ENCODE results near the gene GALNT11.
"Not testable (repeated sequence)": the region's sequence is repeated elsewhere in the genome, so short reads cannot be mapped to it uniquely, and the experiment has no call there.

The GALNT11 gene

DNA sequence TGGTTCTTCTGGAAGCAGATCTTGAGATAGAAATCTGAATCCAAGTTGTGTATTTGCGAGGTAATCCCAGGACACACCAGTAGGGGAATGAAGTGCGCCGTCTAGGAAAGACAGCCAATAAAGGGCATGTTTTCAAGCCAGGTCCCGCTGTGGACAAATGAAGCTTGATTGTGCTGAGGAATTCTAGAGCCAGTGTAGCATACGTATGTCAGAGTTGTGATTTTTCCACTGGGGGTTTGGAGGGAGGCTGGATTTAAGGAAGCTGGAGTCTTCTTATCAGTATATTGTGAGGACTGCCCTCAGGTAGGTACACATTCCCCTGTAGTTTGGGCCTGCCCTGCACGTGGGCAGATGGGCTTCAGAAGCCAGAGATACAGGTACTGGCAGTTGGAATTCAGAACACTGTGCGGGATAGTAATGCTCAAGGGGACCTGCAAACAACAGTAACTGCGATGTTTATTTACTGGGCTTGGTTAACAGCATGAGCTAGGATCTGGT lies 50.9 kb downstream of the GALNT11 start:
- Histone ChIP-seq H3K9me3 (ENCODE audit: insufficient read depth, low read depth, low read length) (no peaks in the 10 kb centered on the region), H3K4me3 (ENCODE audit: low read length) (no peak overlapping the region), H3K36me3 (ENCODE audit: insufficient read depth, low read length) (no peaks in the 10 kb centered on the region), H3K4me1 (ENCODE audit: insufficient read depth, low read length) (peaks cover 25% of the 10 kb centered on the region), H3K27ac (ENCODE audit: low read depth, low read length) (no peak overlapping the region), H3K27me3 (ENCODE audit: insufficient read depth, low read length) (no peaks in the 10 kb centered on the region), H3K9ac (ENCODE audit: low read depth, low read length) (no peak overlapping the region)
- 82% methylated on average over 8 of the region's 8 CpGs for WGBS

- Histone ChIP-seq H3K36me3 (ENCODE audit: insufficient read depth, low read length) (no peaks in the 10 kb centered on the region), H3K9ac (ENCODE audit: low read depth, low read length) (no peak overlapping the region), H3K4me1 (ENCODE audit: insufficient read depth, low read length) (peaks cover 31% of the 10 kb centered on the region), H3K9me3 (ENCODE audit: insufficient read depth, low read depth, low read length) (no peaks in the 10 kb centered on the region), H3K27ac (ENCODE audit: low read depth, low read length) (no peak overlapping the region), H3K4me3 (ENCODE audit: low read length) (no peak overlapping the region), H3K27me3 (ENCODE audit: insufficient read depth, low read length) (no peaks in the 10 kb centered on the region)
- WGBS, result 94% methylated on average over 8 of the region's 8 CpGs
These were observed 51.8 kb downstream of the GALNT11 start for GRCh38 chr7:152076940-152077933.

DNA sequence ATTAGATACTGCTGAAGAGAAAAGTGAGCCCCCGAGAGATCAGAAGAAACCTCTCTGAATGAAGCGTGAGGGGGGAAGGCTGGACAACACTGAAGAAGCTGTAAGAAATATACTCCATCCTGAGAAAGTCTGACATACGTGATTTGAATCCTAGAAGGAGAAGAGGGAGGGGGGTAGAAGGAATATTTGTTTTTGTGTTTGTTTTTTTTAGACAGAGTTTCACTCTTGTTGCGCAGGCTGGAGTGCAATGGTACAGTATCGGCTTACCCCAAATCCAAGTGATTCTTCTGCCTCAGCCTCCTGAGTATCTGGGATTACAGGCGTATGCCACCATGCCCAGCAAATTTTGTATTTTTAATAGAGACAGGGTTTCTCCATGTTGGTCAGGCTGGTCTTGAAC lies 52.6 kb downstream of the GALNT11 start:
- H3K27ac ChIP-seq (ENCODE audit: low read depth, low read length), result no peak overlapping the region
- 94% methylated on average over 6 of the region's 6 CpGs for WGBS
- H3K36me3 ChIP-seq (ENCODE audit: insufficient read depth, low read length), result no peaks in the 10 kb centered on the region
- no peak overlapping the region for H3K9ac ChIP-seq (ENCODE audit: low read depth, low read length)
- H3K9me3 ChIP-seq (ENCODE audit: insufficient read depth, low read depth, low read length), result no peaks in the 10 kb centered on the region
- H3K4me3 ChIP-seq (ENCODE audit: low read length), result no peak overlapping the region
- H3K4me1 ChIP-seq (ENCODE audit: insufficient read depth, low read length), result peaks cover 38% of the 10 kb centered on the region
- no peaks in the 10 kb centered on the region for H3K27me3 ChIP-seq (ENCODE audit: insufficient read depth, low read length)

DNA sequence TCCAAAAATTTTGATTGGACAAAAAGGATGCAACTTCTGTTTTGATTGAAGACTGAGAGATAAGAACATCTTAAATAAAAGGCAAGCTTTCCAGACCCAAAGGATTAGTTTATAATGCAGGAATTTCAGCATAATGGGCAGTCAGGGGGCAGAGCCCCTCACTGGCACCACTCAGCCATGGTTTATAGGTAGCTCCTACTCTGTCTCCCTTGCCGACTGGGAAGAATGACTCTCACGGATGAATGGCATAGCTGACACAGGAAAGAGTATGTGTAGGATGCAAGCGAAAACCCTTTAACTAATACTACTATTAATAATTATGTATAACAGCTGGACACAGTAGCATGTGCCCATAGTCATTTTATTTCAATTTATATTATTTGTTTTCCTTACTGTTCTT lies 53.3 kb downstream of the GALNT11 start:
- Histone ChIP-seq H3K27me3 (ENCODE audit: insufficient read depth, low read length) (no peaks in the 10 kb centered on the region), H3K36me3 (ENCODE audit: insufficient read depth, low read length) (no peaks in the 10 kb centered on the region), H3K4me1 (ENCODE audit: insufficient read depth, low read length) (peaks cover 39% of the 10 kb centered on the region), H3K9ac (ENCODE audit: low read depth, low read length) (no peak overlapping the region), H3K27ac (ENCODE audit: low read depth, low read length) (no peak overlapping the region), H3K9me3 (ENCODE audit: insufficient read depth, low read depth, low read length) (no peaks in the 10 kb centered on the region), H3K4me3 (ENCODE audit: low read length) (no peak overlapping the region)
- 69% methylated on average over 2 of the region's 3 CpGs for WGBS

DNA sequence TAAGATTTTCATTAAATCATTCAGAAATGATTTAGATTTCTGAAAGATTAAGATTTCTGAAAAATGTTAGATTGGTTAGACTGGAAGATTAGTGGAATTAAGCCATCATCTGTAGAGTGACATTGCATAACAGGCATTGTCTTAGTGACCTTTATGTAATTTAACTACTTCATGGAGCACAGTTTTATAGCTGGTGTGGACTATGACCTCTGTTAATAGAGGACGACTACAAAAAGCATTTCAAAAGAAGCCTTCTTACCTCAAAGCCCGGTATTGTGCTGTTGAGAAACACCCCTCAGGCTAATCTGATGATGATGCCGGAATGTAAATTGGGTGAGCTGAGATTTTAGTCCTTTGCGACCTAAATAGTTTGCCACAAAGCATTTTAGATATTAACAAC lies 55.6 kb downstream of the GALNT11 start:
- H3K27ac ChIP-seq (ENCODE audit: low read depth, low read length), result no peak overlapping the region
- H3K4me3 ChIP-seq (ENCODE audit: low read length), result no peak overlapping the region
- no peaks in the 10 kb centered on the region for H3K9me3 ChIP-seq (ENCODE audit: insufficient read depth, low read depth, low read length)
- no peak overlapping the region for H3K9ac ChIP-seq (ENCODE audit: low read depth, low read length)
- H3K27me3 ChIP-seq (ENCODE audit: insufficient read depth, low read length), result no peaks in the 10 kb centered on the region
- peaks cover 25% of the 10 kb centered on the region for H3K4me1 ChIP-seq (ENCODE audit: insufficient read depth, low read length)
- 81% methylated on average over 3 of the region's 4 CpGs for WGBS
- no peaks in the 10 kb centered on the region for H3K36me3 ChIP-seq (ENCODE audit: insufficient read depth, low read length)

DNA sequence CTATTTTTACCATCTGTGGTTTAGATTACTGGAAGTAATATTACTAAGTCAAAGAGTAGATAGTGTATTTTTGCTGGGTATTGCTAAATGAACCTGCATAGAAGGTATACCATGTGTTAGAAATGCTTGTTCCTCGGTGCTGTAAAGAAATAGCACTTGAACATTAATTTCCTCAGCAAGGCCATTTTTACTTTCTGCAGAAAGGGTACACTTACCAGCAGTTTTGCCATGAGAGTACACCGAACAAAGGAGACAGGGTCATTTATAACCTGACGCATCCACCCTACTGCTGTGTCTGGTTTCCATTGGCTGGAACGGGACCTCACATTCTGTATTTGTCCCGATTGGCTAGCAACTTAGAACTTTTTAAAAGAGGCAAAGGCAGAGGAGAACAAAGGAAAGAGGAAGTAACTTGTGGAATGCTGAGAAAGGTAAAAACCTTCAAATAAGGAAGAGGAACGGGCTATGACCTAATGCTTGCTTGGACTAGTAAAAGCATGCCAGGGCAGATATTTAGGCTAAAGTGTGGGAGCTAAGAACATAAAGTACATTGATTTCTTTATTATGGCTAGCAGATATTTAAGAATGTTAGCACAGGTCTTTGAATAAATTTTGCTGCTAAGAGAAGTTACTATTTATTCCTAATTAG lies 56.7 kb downstream of the GALNT11 start:
- peak overlapping the region; percentile 22 for H3K27ac ChIP-seq (ENCODE audit: low read depth, low read length)
- H3K36me3 ChIP-seq (ENCODE audit: insufficient read depth, low read length); H3K9me3 ChIP-seq (ENCODE audit: insufficient read depth, low read depth, low read length); H3K27me3 ChIP-seq (ENCODE audit: insufficient read depth, low read length); H3K4me3 ChIP-seq (ENCODE audit: low read length): not testable (repeated sequence)
- WGBS, result 86% methylated on average over 5 of the region's 6 CpGs
- H3K4me1 ChIP-seq (ENCODE audit: insufficient read depth, low read length), result peaks cover 25% of the 10 kb centered on the region
- H3K9ac ChIP-seq (ENCODE audit: low read depth, low read length), result peak overlapping the region; percentile 1; the same call in 1 of the 2 replicates

GRCh38 chr7:152085131-152085530 lies 59.7 kb downstream of the GALNT11 start:
- H3K9ac ChIP-seq (ENCODE audit: low read depth, low read length), result no peak overlapping the region
- H3K4me3 ChIP-seq (ENCODE audit: low read length), result no peak overlapping the region
- H3K27ac ChIP-seq (ENCODE audit: low read depth, low read length), result no peak overlapping the region
- 92% methylated on average over 3 of the region's 3 CpGs for whole genome bisulfite sequencing
- peaks cover 17% of the 10 kb centered on the region for H3K9me3 ChIP-seq (ENCODE audit: insufficient read depth, low read depth, low read length)
- no peaks in the 10 kb centered on the region; the same call in 1 of the 2 replicates for H3K36me3 ChIP-seq (ENCODE audit: insufficient read depth, low read length)
- H3K4me1 ChIP-seq (ENCODE audit: insufficient read depth, low read length), result peaks cover 18% of the 10 kb centered on the region
- no peaks in the 10 kb centered on the region for H3K27me3 ChIP-seq (ENCODE audit: insufficient read depth, low read length)

DNA sequence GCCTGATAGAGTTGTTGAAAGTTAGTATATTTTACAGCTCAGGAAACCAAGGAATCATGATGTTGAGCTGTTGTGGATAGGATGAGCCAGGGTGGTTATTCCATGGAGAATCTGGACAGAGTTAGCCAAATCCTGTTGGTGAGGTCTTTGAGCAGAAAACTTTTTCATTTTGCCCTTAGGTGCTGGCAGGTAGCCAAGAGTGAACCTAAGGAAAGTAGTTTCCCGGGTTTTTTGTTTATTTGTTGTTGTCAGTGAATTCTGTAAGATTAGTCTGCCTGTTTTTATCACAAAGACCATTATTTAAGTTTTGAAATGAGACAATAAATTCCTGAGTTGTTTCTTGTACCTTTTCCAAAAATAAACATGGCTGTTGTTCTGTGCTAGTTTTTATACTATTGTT lies 61.0 kb downstream of the GALNT11 start:
- Histone ChIP-seq H3K4me1 (ENCODE audit: insufficient read depth, low read length) (peaks cover 12% of the 10 kb centered on the region), H3K9me3 (ENCODE audit: insufficient read depth, low read depth, low read length) (peaks cover 17% of the 10 kb centered on the region), H3K36me3 (ENCODE audit: insufficient read depth, low read length) (no peaks in the 10 kb centered on the region; the same call in 1 of the 2 replicates), H3K4me3 (ENCODE audit: low read length) (no peak overlapping the region), H3K27ac (ENCODE audit: low read depth, low read length) (no peak overlapping the region), H3K9ac (ENCODE audit: low read depth, low read length) (no peak overlapping the region), H3K27me3 (ENCODE audit: insufficient read depth, low read length) (no peaks in the 10 kb centered on the region)
- 100% methylated on average over 1 of the region's 1 CpG for WGBS

- no peak overlapping the region for H3K27ac ChIP-seq (ENCODE audit: low read depth, low read length)
- WGBS, result 96% methylated on average over 7 of the region's 7 CpGs
- H3K9ac ChIP-seq (ENCODE audit: low read depth, low read length), result no peak overlapping the region
- H3K4me1 ChIP-seq (ENCODE audit: insufficient read depth, low read length), result no peaks in the 10 kb centered on the region
- no peaks in the 10 kb centered on the region; the same call in 1 of the 2 replicates for H3K36me3 ChIP-seq (ENCODE audit: insufficient read depth, low read length)
- H3K9me3 ChIP-seq (ENCODE audit: insufficient read depth, low read depth, low read length), result peaks cover 17% of the 10 kb centered on the region
- H3K4me3 ChIP-seq (ENCODE audit: low read length), result no peak overlapping the region
- no peaks in the 10 kb centered on the region for H3K27me3 ChIP-seq (ENCODE audit: insufficient read depth, low read length)
These were observed 63.7 kb downstream of the GALNT11 start for GRCh38 chr7:152089183-152089582.

GRCh38 chr7:152090747-152091146 lies 65.3 kb downstream of the GALNT11 start:
- WGBS, result over 99% methylated on average over 5 of the region's 6 CpGs
- Histone ChIP-seq H3K36me3 (ENCODE audit: insufficient read depth, low read length) (no peaks in the 10 kb centered on the region; the same call in 1 of the 2 replicates), H3K4me1 (ENCODE audit: insufficient read depth, low read length) (no peaks in the 10 kb centered on the region), H3K9me3 (ENCODE audit: insufficient read depth, low read depth, low read length) (peaks cover 17% of the 10 kb centered on the region), H3K4me3 (ENCODE audit: low read length) (no peak overlapping the region), H3K27ac (ENCODE audit: low read depth, low read length) (no peak overlapping the region), H3K9ac (ENCODE audit: low read depth, low read length) (no peak overlapping the region), H3K27me3 (ENCODE audit: insufficient read depth, low read length) (no peaks in the 10 kb centered on the region)

DNA sequence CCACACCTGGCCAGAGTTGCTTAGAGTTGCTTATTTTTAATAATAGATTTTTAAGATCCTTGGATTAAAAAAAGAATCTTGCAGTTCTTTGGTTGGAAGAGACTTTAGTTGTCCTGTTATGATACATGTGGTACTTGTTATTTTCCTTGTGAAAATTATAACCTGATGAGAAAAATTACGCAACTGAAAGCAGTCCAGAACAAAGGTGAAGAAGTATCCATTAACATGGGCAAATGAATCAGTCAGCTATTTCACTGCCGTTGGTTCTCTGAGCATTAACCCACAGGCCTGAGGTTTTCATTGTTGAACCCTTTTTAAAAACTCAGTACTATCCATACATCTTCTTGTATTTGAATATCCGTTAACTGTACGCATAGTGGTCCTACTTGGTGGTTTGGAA lies 68.2 kb downstream of the GALNT11 start:
- 97% methylated on average over 4 of the region's 4 CpGs for WGBS
- no peak overlapping the region for H3K27ac ChIP-seq (ENCODE audit: low read depth, low read length)
- peaks cover 12% of the 10 kb centered on the region for H3K9me3 ChIP-seq (ENCODE audit: insufficient read depth, low read depth, low read length)
- H3K4me1 ChIP-seq (ENCODE audit: insufficient read depth, low read length), result no peaks in the 10 kb centered on the region
- H3K9ac ChIP-seq (ENCODE audit: low read depth, low read length), result no peak overlapping the region
- no peaks in the 10 kb centered on the region; the same call in 1 of the 2 replicates for H3K36me3 ChIP-seq (ENCODE audit: insufficient read depth, low read length)
- H3K4me3 ChIP-seq (ENCODE audit: low read length), result no peak overlapping the region
- no peaks in the 10 kb centered on the region for H3K27me3 ChIP-seq (ENCODE audit: insufficient read depth, low read length)
